Measurements from ENCODE around the gene ATP6V1G2.

ATP6V1G2 gene

GRCh38 chr6:31547727-31548543 lies 1.5 kb upstream of the ATP6V1G2 start:
- DNase-seq (ENCODE audit: low read depth), result no peak

- peak; percentile 80 for DNase-seq (ENCODE audit: low read depth)
Measured at GRCh38 chr6:31546958-31547726, 734 bp upstream of the ATP6V1G2 start, which contains the start of gene NFKBIL1. TSS of gene NFKBIL1 (plus strand) at chr6:31547608. CDS start at chr6:31547695, 87 bp downstream.

- no peak for DNase-seq (ENCODE audit: low read depth)
Measured at GRCh38 chr6:31545291-31545690, 1.1 kb downstream of the ATP6V1G2 start.

- DNase-seq (ENCODE audit: low read depth), result no peak
Measured at GRCh38 chr6:31544676-31545075, 1.7 kb downstream of the ATP6V1G2 start.

- no peak for DNase-seq (ENCODE audit: low read depth)
Measured at GRCh38 chr6:31543639-31544038, 2.8 kb downstream of the ATP6V1G2 start.

GRCh38 chr6:31541658-31542521 lies 4.5 kb downstream of the ATP6V1G2 start, which contains the start of gene DDX39B:
TSS of gene DDX39B (minus strand) at chr6:31542003. CDS start at chr6:31540532, 1,471 bp downstream.
- DNase-seq (ENCODE audit: low read depth), result peak; percentile 86

GRCh38 chr6:31541059-31541657 lies 5.2 kb downstream of the ATP6V1G2 start:
- DNase-seq (ENCODE audit: low read depth), result peak; percentile 26

- DNase-seq (ENCODE audit: low read depth), result no peak
Measured at GRCh38 chr6:31540640-31541039, 5.8 kb downstream of the ATP6V1G2 start.

GRCh38 chr6:31538805-31539400 lies 7.5 kb downstream of the ATP6V1G2 start:
- DNase-seq (ENCODE audit: low read depth), result no peak

- no peak for DNase-seq (ENCODE audit: low read depth)
Measured at GRCh38 chr6:31535538-31536324, 10.7 kb downstream of the ATP6V1G2 start.

- DNase-seq (ENCODE audit: low read depth), result no peak
Measured at GRCh38 chr6:31534521-31535040, 11.8 kb downstream of the ATP6V1G2 start.

GRCh38 chr6:31534011-31534410 lies 12.4 kb downstream of the ATP6V1G2 start:
- no peak for DNase-seq (ENCODE audit: low read depth)

GRCh38 chr6:31533455-31533841 lies 13.0 kb downstream of the ATP6V1G2 start:
- no peak for DNase-seq (ENCODE audit: low read depth)

GRCh38 chr6:31532644-31533454 lies 13.6 kb downstream of the ATP6V1G2 start:
- no peak for DNase-seq (ENCODE audit: low read depth)

- no peak for DNase-seq (ENCODE audit: low read depth)
Measured at GRCh38 chr6:31531771-31532643, 14.4 kb downstream of the ATP6V1G2 start.

- DNase-seq (ENCODE audit: low read depth), result no peak
Measured at GRCh38 chr6:31531162-31531561, 15.2 kb downstream of the ATP6V1G2 start.

GRCh38 chr6:31530659-31531058 lies 15.7 kb downstream of the ATP6V1G2 start:
- DNase-seq (ENCODE audit: low read depth), result no peak
